Activated CD4-positive, CD25-positive, alpha-beta regulatory T cell (primary cell): ENCODE data around the gene CSRNP3.

Source experiments
- DNase-seq, 4 experiments: peaks; one replicate each; lab custom pipeline; 2025; lab: John Stamatoyannopoulos, UW

CSRNP3 gene

GRCh38 chr2:165544897-165545296 is 75.4 kb downstream of the CSRNP3 start:
- DNase-seq, result no peak

DNA sequence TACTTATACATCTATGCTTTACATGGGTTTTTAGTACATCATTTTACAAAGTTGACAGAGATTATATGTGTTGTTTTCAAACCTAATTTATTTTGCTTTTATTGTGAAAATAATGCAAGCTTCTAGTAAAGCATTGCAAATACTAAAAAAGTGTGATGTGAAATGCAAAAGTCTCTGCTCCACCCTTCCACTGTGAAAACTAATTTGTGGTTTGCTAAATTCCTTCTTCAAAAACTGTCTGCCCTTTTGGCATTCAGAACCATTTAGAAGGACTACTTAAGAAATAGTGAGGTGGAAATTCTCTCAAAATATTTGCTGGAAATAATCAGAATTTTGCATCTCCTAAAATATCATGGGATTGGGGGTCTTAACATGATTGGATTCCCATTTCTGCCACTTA is 78.4 kb downstream of the CSRNP3 start:
- DNase-seq, result no peak

DNA sequence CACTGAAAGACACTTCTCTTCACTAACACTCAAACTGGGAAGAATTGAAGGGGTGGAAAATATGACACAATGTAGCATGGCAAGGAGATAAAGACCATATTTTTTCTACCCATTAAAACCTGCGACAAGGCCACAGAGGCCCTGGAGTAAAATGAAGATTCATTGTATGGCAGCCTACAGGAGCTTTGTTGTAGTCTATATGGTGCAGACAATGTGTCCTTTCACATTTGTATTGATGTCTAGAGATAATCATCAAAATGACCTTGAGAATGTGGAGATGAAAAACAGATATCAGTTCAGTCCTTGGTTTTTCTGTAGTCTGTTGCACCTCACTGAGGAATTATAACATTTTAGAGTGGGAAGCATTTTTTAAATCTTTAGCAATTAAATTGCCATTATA is 80.1 kb downstream of the CSRNP3 start:
- no peak for DNase-seq

DNA sequence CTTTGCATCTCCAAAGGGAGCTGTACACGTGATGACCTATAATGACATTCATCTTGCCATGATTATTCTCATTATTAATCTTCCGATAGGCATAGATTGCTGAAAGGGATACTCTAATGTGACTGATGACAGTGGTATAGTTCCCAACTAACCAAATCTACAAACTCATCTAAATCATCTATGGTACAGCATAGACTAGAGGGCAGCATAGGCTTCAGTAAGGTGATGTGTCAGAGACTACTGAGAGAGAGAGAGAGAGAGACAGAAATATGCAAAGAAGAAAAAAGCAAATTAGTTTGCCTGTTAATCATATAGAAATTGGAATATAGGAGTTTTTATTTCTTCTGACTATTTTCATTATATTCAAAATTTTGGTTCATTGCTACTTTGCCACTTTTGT is 89.3 kb downstream of the CSRNP3 start:
- no peak for DNase-seq

GRCh38 chr2:165560377-165560988 is 91.0 kb downstream of the CSRNP3 start:
- no peak for DNase-seq

GRCh38 chr2:165561516-165561915 is 92.0 kb downstream of the CSRNP3 start:
- DNase-seq, result no peak

GRCh38 chr2:165562233-165562632 is 92.7 kb downstream of the CSRNP3 start:
- DNase-seq, result no peak

- DNase-seq, result no peak
Observed at GRCh38 chr2:165563468-165564225, 94.1 kb downstream of the CSRNP3 start.

- DNase-seq, result no peak
Observed at GRCh38 chr2:165566008-165566407, 96.5 kb downstream of the CSRNP3 start.

DNA sequence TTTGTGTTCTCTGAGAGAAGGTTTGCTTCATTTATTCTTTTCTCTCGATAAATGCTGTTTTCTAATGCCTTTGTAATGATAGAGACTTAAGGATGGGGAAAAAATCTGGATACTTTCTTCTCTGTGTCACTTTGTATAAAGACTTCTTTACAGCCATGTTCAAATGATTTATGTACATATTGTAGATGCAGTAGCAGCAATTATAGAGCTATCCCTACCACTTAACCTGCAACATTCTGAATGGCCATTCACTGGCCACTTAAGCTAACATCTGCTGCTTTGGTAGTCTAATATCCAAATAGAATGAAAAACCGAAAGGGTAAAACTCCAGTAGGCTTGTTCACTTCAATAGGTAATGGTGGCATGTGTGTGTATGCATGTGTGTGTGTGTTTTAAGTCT is 97.8 kb downstream of the CSRNP3 start:
- no peak for DNase-seq

DNA sequence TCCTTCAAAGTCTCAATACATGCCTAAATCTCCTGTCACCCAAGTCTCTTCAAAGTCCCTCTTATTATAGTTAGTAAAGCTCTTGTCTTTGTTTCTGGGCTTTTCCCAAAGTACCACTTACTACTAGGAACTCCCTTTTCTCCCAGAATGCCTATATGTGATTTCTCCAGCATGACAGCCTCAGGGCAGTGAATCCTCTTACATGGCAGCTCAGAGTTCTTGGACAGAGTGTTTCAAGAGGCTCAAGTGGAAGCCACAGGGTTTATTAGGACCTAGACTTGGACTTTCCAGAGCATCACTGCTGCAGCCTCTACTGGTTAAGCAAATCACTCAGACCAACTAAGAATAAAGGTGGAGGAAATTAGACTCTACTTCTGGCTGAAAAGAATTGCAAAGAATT is 98.9 kb downstream of the CSRNP3 start:
- no peak for DNase-seq

GRCh38 chr2:165571477-165571876 is 102.0 kb downstream of the CSRNP3 start:
- no peak for DNase-seq

GRCh38 chr2:165572151-165572550 is 102.7 kb downstream of the CSRNP3 start:
- DNase-seq, result no peak

DNA sequence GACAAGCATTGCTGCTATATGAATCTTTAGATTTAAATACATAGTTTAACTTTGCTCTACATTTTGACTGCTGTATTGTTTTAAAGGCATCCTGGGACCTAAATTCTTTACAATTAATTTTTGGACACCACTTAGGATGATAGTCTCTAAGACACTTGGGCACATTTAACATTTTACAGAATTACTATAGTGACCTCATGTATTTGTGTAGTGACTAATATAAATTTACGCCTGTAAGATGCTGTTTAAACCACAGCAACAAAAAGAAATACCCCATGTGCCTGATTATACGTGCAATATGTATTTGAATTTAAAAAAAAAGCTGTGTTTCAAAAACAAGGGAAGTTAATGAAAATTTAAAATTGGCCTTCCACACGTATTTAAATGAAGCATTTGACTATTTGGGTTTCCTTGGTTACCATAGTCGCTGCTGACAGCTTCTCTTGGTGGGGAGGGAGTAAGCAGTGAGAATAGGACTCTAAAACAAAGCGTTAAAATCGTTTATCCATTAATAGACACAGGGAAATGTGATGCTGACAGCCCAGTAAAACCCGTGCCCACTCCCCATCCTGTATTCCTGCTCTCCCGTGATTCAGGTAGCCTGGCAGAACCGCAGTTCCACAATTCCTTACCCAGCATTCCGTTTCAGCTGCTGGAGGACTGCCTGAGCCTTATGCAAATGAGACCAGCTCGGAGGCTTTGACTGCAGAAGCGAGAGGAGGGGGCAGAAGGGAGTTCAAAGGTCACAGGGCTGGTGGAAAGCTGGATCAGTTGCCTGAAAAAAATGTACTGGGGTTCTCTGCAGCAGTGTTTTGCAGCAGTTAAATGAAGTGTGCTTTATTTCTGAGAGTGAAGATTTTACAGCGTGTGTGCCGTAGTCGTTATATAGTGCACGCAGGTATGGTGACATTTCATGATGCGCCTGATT is 104.3 kb downstream of the CSRNP3 start:
- DNase-seq, result no peak

- no peak for DNase-seq
Observed at GRCh38 chr2:165575044-165575615, 105.6 kb downstream of the CSRNP3 start.

DNA sequence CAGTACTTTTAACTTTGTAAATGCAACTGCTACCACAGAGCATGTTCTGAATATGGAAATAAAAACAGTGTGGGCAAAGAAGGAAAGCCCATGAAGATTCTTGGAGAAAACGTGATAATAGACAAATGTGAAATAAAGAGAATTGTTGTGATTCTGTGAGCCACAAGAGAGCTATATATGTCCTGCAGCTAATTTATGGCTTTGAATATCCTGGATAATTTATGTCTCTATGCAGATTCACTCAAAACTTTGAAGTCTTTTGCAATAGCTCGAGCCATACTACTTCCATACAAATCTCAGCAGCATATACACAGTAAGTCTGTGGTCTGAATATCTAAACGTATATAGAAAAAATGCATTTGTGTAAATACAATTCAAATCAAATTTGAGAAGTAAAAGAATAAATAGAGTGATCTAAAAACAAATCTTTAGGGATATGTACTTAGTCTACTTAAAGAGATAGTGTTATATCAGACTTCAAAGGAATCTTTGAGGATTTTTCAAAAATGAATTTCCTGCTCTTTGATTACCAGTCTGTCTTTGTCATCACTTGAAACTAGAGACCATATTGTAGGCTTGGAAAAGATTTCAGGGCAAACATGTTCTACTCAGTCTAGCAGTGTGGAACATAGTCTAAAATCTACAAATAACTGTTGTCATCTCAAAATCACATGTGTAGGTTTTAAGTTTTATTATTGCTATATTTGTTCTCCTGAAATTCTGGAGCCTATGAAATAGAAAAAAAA is 107.1 kb downstream of the CSRNP3 start:
- no peak for DNase-seq

- DNase-seq, result no peak
Observed at GRCh38 chr2:165582409-165582808, 112.9 kb downstream of the CSRNP3 start.

DNA sequence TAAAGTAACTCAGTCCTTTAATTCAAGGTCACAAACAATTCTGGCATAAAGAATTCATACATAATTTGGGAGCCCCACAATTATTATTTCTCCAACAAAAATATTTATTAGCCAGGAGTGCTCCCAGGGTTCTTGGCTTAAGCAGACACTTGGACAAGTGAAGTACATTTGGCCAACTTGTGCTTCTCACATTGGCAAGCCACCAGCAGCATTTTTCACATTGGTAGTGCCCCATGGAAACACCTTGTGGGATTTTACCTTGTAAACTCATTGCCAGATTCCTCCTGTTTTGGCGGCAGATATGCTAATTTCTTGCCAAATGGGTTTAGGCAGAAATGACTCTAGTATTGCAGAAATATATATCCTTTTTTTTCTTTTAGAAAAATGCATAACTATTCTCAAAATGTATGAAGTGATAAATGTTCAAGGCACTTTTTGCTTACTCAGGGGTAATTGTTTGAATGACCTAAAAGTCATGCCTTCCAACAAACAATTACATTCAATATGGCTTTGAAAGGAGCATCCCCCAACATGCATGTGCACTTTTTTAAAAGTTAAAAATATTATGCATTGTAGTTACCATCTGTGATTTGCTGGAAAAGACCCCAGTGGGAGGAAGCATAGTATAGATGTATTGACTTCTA is 113.5 kb downstream of the CSRNP3 start:
- DNase-seq, result no peak

DNA sequence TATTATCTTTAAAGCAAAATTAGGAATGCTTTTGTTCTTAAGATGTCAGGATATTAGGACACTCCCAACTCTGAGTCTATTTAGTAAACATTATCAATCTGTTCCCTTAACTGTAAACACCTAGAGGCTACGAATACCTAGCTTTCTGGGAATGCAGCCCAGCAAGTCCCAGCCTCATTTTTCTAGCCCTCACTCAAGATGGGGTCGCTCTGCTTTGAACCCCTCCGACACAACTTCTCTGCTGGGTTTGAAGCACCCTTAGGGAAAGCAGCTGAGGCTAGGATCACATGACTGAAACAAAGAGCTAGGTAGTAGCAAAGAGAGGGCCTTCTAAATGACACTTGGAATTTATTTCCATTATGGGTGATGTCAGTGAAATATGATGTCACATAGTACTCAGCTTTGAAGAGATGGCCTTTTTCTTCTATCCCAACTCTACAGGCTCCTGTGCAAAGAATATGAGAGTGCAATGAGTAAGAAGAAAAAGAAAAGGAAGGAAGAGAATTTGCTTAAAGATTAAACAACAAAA is 114.7 kb downstream of the CSRNP3 start:
- no peak for DNase-seq

DNA sequence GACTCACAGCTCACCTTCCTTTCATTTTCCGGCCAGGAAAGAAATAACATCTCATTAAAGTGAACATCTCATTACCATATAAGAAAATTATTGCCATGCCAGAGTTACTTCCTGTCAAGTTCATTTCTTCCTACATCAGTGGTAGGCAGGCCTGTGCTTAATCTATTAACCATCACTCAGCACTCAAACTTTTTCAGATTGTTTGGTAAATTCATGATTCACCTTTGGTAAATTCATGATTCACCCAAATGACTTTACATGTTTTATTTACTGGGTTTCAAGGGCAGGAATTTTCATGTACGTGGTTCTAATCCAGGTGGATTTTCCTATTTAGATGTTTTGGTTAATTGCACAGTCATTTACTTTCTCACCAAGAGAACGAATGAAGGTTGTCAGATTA is 116.5 kb downstream of the CSRNP3 start:
- DNase-seq, result no peak
